Activated CD4-positive, CD25-positive, alpha-beta regulatory T cell treated with anti-CD3 and anti-CD28 coated beads, Interleukin-2, amount 50 U/mL, for 24 hours (primary cell): ENCODE measurements around the gene MID1.

Source experiments
- ATAC-seq, 2 donors: fragments of 150-1000 bp; cut with Tn5 transposase; one replicate each; pipeline ENCODE4 v1.10.0; 2021; ENCODE audit warnings: mild to moderate bottlenecking in 1 of 2, moderate library complexity in 1 of 2

Gene MID1

GRCh38 chrX:10427249-10427648 is 193.1 kb downstream of the MID1 start:
- no peak for ATAC-seq

GRCh38 chrX:10423716-10424115 is 196.7 kb downstream of the MID1 start:
- no peak for ATAC-seq

- no peak for ATAC-seq
Observed at GRCh38 chrX:10420134-10420533, 200.3 kb downstream of the MID1 start.

- no peak for ATAC-seq
Observed at GRCh38 chrX:10416424-10416823, 204.0 kb downstream of the MID1 start.

- no peak for ATAC-seq
Observed at GRCh38 chrX:10415306-10416001, 204.9 kb downstream of the MID1 start.

- ATAC-seq, result no peak
Observed at GRCh38 chrX:10414862-10415261, 205.5 kb downstream of the MID1 start.

- no peak for ATAC-seq
Observed at GRCh38 chrX:10414156-10414824, 206.1 kb downstream of the MID1 start.

- ATAC-seq, result no peak
Observed at GRCh38 chrX:10404436-10404835, 215.9 kb downstream of the MID1 start.

GRCh38 chrX:10401239-10401638 is 219.1 kb downstream of the MID1 start:
- ATAC-seq, result no peak

- no peak for ATAC-seq
Observed at GRCh38 chrX:10399043-10399741, 221.2 kb downstream of the MID1 start.

GRCh38 chrX:10398215-10398614 is 222.2 kb downstream of the MID1 start:
- no peak for ATAC-seq

- no peak for ATAC-seq
Observed at GRCh38 chrX:10397349-10397748, 223.0 kb downstream of the MID1 start.

- no peak for ATAC-seq
Observed at GRCh38 chrX:10395643-10396042, 224.7 kb downstream of the MID1 start.
